K562 (cell line): ENCODE data around the gene SLC25A21. TPM values are rescaled to one million over a fixed set of nuclear protein-coding genes. Genes with fewer than 3 reads are reported as not detected.

Experiments
- HDAC8 ChIP-seq: fragments of 450-650 bp; IDR thresholded peaks from 2 replicates; pipeline ENCODE4 v1.6.1; 2016; ENCODE audit warnings: mild to moderate bottlenecking, missing genetic modification characterization, moderate library complexity, missing compliant biosample characterization
- HNRNPL ChIP-seq: fragments of 200-400 bp; formaldehyde crosslinking; IDR thresholded peaks from 2 replicates; pipeline ENCODE4 v1.6.1; 2017; ENCODE audit warnings: low read depth, mild to moderate bottlenecking, low read length
- POLR2A ChIP-seq: fragments of 450-650 bp; conservative IDR thresholded peaks from 2 replicates; pipeline ENCODE4 v1.6.1; 2016
- POLR3G ChIP-seq: IDR thresholded peaks from 2 replicates; pipeline ENCODE4 v1.6.1; 2011; ENCODE audit not compliant: insufficient read length, insufficient replicate concordance; ENCODE audit errors: extremely low read depth
- TAF1 ChIP-seq: IDR thresholded peaks from 2 replicates; pipeline ENCODE4 v1.6.1; 2011; ENCODE audit warnings: mild to moderate bottlenecking, low read length, moderate library complexity; ENCODE audit not compliant: insufficient read depth, control insufficient read depth, severe bottlenecking; ENCODE audit errors: extremely low read depth
- TCF3 ChIP-seq: sonication (generic); formaldehyde crosslinking; IDR thresholded peaks from 2 replicates; pipeline ENCODE4 v1.4.0; 2020; ENCODE audit warnings: mild to moderate bottlenecking, missing genetic modification reagents
- TOE1 ChIP-seq, 2 experiments: fragments of 450-650 bp in 1 of 2; sonication (generic) in 1 of 2; formaldehyde crosslinking in 1 of 2; IDR thresholded peaks; 2 replicates each; pipeline versions ENCODE4 v1.7.1 to v1.8.0; 2016 to 2022; ENCODE audit warnings: borderline replicate concordance in 2 of 2, mild to moderate bottlenecking in 2 of 2, antibody characterized with exemption in 1 of 2, inconsistent platforms in 1 of 2, low read depth in 1 of 2, missing genetic modification reagents in 1 of 2, moderate library complexity in 1 of 2
- USF2 ChIP-seq: sonication (generic); formaldehyde crosslinking; IDR thresholded peaks from 2 replicates; pipeline ENCODE4 v1.5.0; 2020; ENCODE audit warnings: missing genetic modification reagents
- YY1 ChIP-seq, 3 experiments: IDR thresholded peaks; 2 replicates each; pipeline ENCODE4 v1.6.1; 2011; ENCODE audit warnings: low read length in 2 of 3, mild to moderate bottlenecking in 2 of 3, moderate library complexity in 2 of 3, borderline replicate concordance in 1 of 3, control low read depth in 1 of 3, low read depth in 1 of 3; ENCODE audit not compliant: insufficient read depth in 3 of 3, insufficient replicate concordance in 2 of 3, control insufficient read depth in 1 of 3, insufficient read length in 1 of 3; ENCODE audit errors: extremely low read depth in 1 of 3
- ZBTB9 ChIP-seq: fragments of 450-650 bp; formaldehyde crosslinking; IDR thresholded peaks from 2 replicates; pipeline ENCODE4 v1.4.0; 2020; ENCODE audit warnings: mild to moderate bottlenecking, moderate library complexity
- ZKSCAN3 ChIP-seq: fragments of 250-450 bp; sonication (Bioruptor Pico); IDR thresholded peaks from 2 replicates; pipeline ENCODE4 v1.4.0; 2020
- polyA plus RNA-seq, 8 experiments: library from polyadenylated mRNA; depleted of rRNA in 4 of 8; stranded (reverse) in 5 of 8; unstranded in 3 of 8; fragments of >200 nt; fragmentation: Nextera tagmentation in 2 of 8; fragmentation: Illumina TruSeq in 1 of 8; extraction: Ambion mirVana in 2 of 8; extraction: Trizol in 1 of 8; gene quantifications; 2 replicates each; pipeline versions ENCODE4 v1.2.1 to v1.2.3, GENCODE V29; 2011 to 2014; ENCODE audit warnings: inconsistent platforms in 1 of 8, missing spikeins in 1 of 8
- total RNA-seq, 7 experiments: library from RNA; depleted of rRNA in 6 of 7; stranded (reverse); fragments of >200 nt in 6 of 7; fragmentation: Illumina TruSeq in 2 of 7; extraction: Trizol in 2 of 7; gene quantifications; 2 replicates each; pipeline versions ENCODE4 v1.2.1 to v1.2.3, GENCODE V29; 2011 to 2021; ENCODE audit warnings: low replicate concordance in 1 of 7
- TF ChIP-seq, protein P1 (sequence below), 2 experiments: fragments of 450-650 bp; formaldehyde crosslinking in 1 of 2; IDR thresholded peaks; 2 replicates each; pipeline versions ENCODE4 v1.4.0 to v1.6.1; 2014 to 2020; ENCODE audit warnings: mild to moderate bottlenecking in 2 of 2, borderline replicate concordance in 1 of 2, low read depth in 1 of 2
- TF ChIP-seq, protein P2 (sequence below), 2 experiments: fragments of 450-650 bp; IDR thresholded peaks; 2 replicates each; pipeline ENCODE4 v1.6.1; 2016

Gene SLC25A21
- total and polyA plus RNA-seq, 9 of the 15 experiments (the other 6 are each of a cell fraction or from before 2014, with no cell fraction given) = 15.2 to 46.7 (median 28.7) TPM

GRCh38 chr14:37168721-37169120 lies 3.7 kb downstream of the SLC25A21 start (continued):
- TF ChIP-seq USF2 (CRISPR knock-in tag) (no peak), TOE1 (IDR thresholded peaks at IDR 0.05; ENCODE audit: borderline replicate concordance) (no peak), TOE1 (CRISPR knock-in tag; IDR thresholded peaks at IDR 0.05; ENCODE audit: borderline replicate concordance, low read depth) (no peak), POLR2A (0 out of 2 replicates have a peak, but pooled peaks have one; percentile 36), HNRNPL (0 out of 2 replicates have a peak, but pooled peaks have one; percentile 41), TAF1 (peak; percentile 32), HDAC8 (no peak), POLR3G (no peak), TCF3 (peak; percentile 85), ZKSCAN3 (CRISPR knock-in tag) (peak; percentile 84; the same call in 1 of the 2 replicates), YY1 (IDR thresholded peaks at IDR 0.05; ENCODE audit: borderline replicate concordance in 1 of 3, control insufficient read depth in 1 of 3, extremely low read depth in 1 of 3, insufficient read depth in 3 of 3, insufficient read length in 1 of 3, insufficient replicate concordance in 2 of 3, low read depth in 1 of 3, low read length in 2 of 3) (peak in 1 of 3 experiments; percentile 21), ZBTB9 (CRISPR knock-in tag) (no peak)
- TF ChIP-seq, protein P1, sequence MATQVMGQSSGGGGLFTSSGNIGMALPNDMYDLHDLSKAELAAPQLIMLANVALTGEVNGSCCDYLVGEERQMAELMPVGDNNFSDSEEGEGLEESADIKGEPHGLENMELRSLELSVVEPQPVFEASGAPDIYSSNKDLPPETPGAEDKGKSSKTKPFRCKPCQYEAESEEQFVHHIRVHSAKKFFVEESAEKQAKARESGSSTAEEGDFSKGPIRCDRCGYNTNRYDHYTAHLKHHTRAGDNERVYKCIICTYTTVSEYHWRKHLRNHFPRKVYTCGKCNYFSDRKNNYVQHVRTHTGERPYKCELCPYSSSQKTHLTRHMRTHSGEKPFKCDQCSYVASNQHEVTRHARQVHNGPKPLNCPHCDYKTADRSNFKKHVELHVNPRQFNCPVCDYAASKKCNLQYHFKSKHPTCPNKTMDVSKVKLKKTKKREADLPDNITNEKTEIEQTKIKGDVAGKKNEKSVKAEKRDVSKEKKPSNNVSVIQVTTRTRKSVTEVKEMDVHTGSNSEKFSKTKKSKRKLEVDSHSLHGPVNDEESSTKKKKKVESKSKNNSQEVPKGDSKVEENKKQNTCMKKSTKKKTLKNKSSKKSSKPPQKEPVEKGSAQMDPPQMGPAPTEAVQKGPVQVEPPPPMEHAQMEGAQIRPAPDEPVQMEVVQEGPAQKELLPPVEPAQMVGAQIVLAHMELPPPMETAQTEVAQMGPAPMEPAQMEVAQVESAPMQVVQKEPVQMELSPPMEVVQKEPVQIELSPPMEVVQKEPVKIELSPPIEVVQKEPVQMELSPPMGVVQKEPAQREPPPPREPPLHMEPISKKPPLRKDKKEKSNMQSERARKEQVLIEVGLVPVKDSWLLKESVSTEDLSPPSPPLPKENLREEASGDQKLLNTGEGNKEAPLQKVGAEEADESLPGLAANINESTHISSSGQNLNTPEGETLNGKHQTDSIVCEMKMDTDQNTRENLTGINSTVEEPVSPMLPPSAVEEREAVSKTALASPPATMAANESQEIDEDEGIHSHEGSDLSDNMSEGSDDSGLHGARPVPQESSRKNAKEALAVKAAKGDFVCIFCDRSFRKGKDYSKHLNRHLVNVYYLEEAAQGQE (IDR thresholded peaks at IDR 0.05; ENCODE audit: borderline replicate concordance) = no peak
- TF ChIP-seq, protein P1 (CRISPR knock-in tag; IDR thresholded peaks at IDR 0.05; ENCODE audit: low read depth) = no peak
- TF ChIP-seq, protein P2, sequence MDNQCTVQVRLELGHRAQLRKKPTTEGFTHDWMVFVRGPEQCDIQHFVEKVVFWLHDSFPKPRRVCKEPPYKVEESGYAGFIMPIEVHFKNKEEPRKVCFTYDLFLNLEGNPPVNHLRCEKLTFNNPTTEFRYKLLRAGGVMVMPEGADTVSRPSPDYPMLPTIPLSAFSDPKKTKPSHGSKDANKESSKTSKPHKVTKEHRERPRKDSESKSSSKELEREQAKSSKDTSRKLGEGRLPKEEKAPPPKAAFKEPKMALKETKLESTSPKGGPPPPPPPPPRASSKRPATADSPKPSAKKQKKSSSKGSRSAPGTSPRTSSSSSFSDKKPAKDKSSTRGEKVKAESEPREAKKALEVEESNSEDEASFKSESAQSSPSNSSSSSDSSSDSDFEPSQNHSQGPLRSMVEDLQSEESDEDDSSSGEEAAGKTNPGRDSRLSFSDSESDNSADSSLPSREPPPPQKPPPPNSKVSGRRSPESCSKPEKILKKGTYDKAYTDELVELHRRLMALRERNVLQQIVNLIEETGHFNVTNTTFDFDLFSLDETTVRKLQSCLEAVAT (IDR thresholded peaks at IDR 0.05) = peak in 1 of 2 experiments; percentile 70; a peak in 2 of 4 replicates
